ENCODE data around the gene ANKRD53. TPM values are rescaled to one million over a fixed set of nuclear protein-coding genes. Genes with fewer than 3 reads are reported as not detected.

ANKRD53 gene
- total and polyA plus RNA-seq, 8 donors = 0.52 to 4.7 (median 3.0) TPM

- Histone ChIP-seq H3K27ac (no peak overlapping the region), H3K4me3 (no peak overlapping the region), H3K27me3 (no peaks in the 10 kb centered on the region), H3K4me1 (peaks cover 9 to 37% of the 10 kb centered on the region in 2 donors), H3K36me3 (peaks cover 0 to 67% of the 10 kb centered on the region in 2 donors), H3K9me3 (no peaks in the 10 kb centered on the region)
- no peak for DNase-seq
- intact Hi-C loops (cut with DNase I) = no loop called here
- TF ChIP-seq, protein P1, sequence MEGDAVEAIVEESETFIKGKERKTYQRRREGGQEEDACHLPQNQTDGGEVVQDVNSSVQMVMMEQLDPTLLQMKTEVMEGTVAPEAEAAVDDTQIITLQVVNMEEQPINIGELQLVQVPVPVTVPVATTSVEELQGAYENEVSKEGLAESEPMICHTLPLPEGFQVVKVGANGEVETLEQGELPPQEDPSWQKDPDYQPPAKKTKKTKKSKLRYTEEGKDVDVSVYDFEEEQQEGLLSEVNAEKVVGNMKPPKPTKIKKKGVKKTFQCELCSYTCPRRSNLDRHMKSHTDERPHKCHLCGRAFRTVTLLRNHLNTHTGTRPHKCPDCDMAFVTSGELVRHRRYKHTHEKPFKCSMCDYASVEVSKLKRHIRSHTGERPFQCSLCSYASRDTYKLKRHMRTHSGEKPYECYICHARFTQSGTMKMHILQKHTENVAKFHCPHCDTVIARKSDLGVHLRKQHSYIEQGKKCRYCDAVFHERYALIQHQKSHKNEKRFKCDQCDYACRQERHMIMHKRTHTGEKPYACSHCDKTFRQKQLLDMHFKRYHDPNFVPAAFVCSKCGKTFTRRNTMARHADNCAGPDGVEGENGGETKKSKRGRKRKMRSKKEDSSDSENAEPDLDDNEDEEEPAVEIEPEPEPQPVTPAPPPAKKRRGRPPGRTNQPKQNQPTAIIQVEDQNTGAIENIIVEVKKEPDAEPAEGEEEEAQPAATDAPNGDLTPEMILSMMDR (IDR thresholded peaks at IDR 0.05) = no peak
- no peak for ATAC-seq
Measured at GRCh38 chr2:70988726-70989648, 10.6 kb downstream of the ANKRD53 start.

DNA sequence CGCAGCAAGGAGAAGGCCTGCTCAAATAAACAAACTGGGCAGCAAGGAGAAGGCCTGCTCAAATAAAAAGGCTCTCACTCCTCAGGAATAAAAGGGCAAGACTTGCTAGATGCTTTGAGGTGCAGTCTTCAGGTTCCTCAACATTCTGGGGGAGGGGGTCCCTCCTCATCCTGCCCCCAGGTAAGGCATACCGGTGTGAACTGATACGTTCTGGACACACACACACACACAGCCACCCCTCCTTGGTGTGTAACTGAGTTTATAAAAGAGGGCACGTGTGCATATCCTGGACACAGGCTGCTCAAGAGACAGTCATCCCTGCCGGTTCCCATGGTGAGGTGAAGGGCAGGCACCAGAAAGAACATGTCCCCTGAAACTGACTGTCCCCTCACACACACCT lies 11.8 kb downstream of the ANKRD53 start:
- intact Hi-C loops (cut with DNase I) = no loop called here
- peaks cover 0 to 67% of the 10 kb centered on the region in 2 donors for H3K36me3 ChIP-seq
- ATAC-seq (no peak), DNase-seq (no peak)
- TF ChIP-seq, protein P1 (IDR thresholded peaks at IDR 0.05) = no peak
- peaks cover 9 to 30% of the 10 kb centered on the region in 2 donors for H3K4me1 ChIP-seq
- H3K27ac ChIP-seq = no peak overlapping the region
- H3K4me3 ChIP-seq = no peak overlapping the region
- H3K27me3 ChIP-seq = no peaks in the 10 kb centered on the region
- no peaks in the 10 kb centered on the region for H3K9me3 ChIP-seq

DNA sequence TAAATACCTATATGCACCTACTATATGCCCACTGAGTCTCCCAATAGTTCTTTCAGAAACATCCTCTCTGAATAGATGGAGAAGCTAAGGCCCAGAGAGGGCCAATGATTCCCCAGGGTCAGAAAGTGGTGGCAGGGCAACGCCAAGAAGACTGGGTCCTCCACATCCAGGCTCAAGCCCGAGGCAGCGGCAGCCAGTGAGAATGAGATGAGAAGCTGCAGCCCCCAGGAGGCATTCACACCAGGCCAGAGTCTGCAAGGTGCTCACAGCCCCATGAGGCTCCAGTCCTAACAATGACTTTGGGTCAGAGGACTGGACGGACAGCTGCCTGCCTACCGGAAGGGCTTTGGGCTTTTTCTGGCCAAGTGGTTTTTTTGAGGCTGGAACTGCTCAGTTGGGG lies 12.7 kb downstream of the ANKRD53 start:
- no peaks in the 10 kb centered on the region for H3K9me3 ChIP-seq
- no peak overlapping the region for H3K4me3 ChIP-seq
- ATAC-seq (no peak), DNase-seq (no peak)
- H3K4me1 ChIP-seq = peaks cover 9 to 29% of the 10 kb centered on the region in 2 donors
- TF ChIP-seq, protein P1 (IDR thresholded peaks at IDR 0.05) = no peak
- no peak overlapping the region for H3K27ac ChIP-seq
- intact Hi-C loops (cut with DNase I) = no loop called here
- no peaks in the 10 kb centered on the region for H3K27me3 ChIP-seq
- peaks cover 0 to 60% of the 10 kb centered on the region in 2 donors for H3K36me3 ChIP-seq

- DNase-seq (no peak), ATAC-seq (no peak)
- H3K9me3 ChIP-seq = no peaks in the 10 kb centered on the region
- intact Hi-C loops (cut with DNase I) = no loop called here
- no peak overlapping the region for H3K27ac ChIP-seq
- H3K4me3 ChIP-seq = no peak overlapping the region
- no peaks in the 10 kb centered on the region for H3K27me3 ChIP-seq
- peaks cover 9 to 29% of the 10 kb centered on the region in 2 donors for H3K4me1 ChIP-seq
- TF ChIP-seq, protein P1 (IDR thresholded peaks at IDR 0.05) = no peak
- peaks cover 0 to 54% of the 10 kb centered on the region in 2 donors for H3K36me3 ChIP-seq
Measured at GRCh38 chr2:70991742-70992141, 13.3 kb downstream of the ANKRD53 start.

Data from left lung (tissue), 10 donors.